Endometrium (tissue), 2 donors: ENCODE measurements around the gene NUFIP1.
"Not testable (repeated sequence)": the region's sequence is repeated elsewhere in the genome, so short reads cannot be mapped to it uniquely, and the experiment has no call there.

ENCODE experiments used
- FAIRE-seq: peaks from 2 replicates; lab custom pipeline; 2012; peaks lifted over from hg19 to GRCh38; lab: Jason Lieb, UNC
- donor health status: control.
- donor health status: control.

NUFIP1 gene

GRCh38 chr13:44919104-44919804 is 70.0 kb downstream of the NUFIP1 start:
- no peak for FAIRE-seq

- FAIRE-seq = no peak
Observed at GRCh38 chr13:44918326-44919103, 70.8 kb downstream of the NUFIP1 start.

- FAIRE-seq = peak; percentile 83
Observed at GRCh38 chr13:44917589-44918325, 71.5 kb downstream of the NUFIP1 start.

- FAIRE-seq = no peak
Observed at GRCh38 chr13:44912278-44913016, 76.8 kb downstream of the NUFIP1 start.

- FAIRE-seq = no peak
Observed at GRCh38 chr13:44908712-44909111, 80.6 kb downstream of the NUFIP1 start.

- peak; percentile 59 for FAIRE-seq
Observed at GRCh38 chr13:44908266-44908665, 81.0 kb downstream of the NUFIP1 start.

- no peak for FAIRE-seq
Observed at GRCh38 chr13:44906713-44907112, 82.6 kb downstream of the NUFIP1 start.

GRCh38 chr13:44906230-44906629 is 83.0 kb downstream of the NUFIP1 start:
- FAIRE-seq = no peak

GRCh38 chr13:44905556-44905955 is 83.7 kb downstream of the NUFIP1 start:
- FAIRE-seq = no peak

GRCh38 chr13:44904967-44905366 is 84.3 kb downstream of the NUFIP1 start:
- FAIRE-seq = peak; percentile 98

- FAIRE-seq = no peak
Observed at GRCh38 chr13:44903574-44903985, 85.7 kb downstream of the NUFIP1 start.

GRCh38 chr13:44902738-44903137 is 86.5 kb downstream of the NUFIP1 start:
- no peak for FAIRE-seq

- FAIRE-seq = no peak
Observed at GRCh38 chr13:44899967-44900366, 89.3 kb downstream of the NUFIP1 start.

- not testable (repeated sequence) for FAIRE-seq
Observed at GRCh38 chr13:44898308-44898707, 91.0 kb downstream of the NUFIP1 start.

- FAIRE-seq = no peak
Observed at GRCh38 chr13:44895953-44896335, 93.3 kb downstream of the NUFIP1 start.

GRCh38 chr13:44895264-44895952 is 93.9 kb downstream of the NUFIP1 start:
- FAIRE-seq = no peak

- FAIRE-seq = no peak
Observed at GRCh38 chr13:44894001-44894770, 95.1 kb downstream of the NUFIP1 start.
